Thoracic aorta (tissue), 2 donors: Measurements from ENCODE around the gene KRT6B. TPM values are rescaled to one million over a fixed set of nuclear protein-coding genes. Genes with fewer than 3 reads are reported as not detected.
"Not testable (repeated sequence)": the region's sequence is repeated elsewhere in the genome, so short reads cannot be mapped to it uniquely, and the experiment has no call there.

Experiments used
- ATAC-seq: fragments of 150-250 bp; one replicate; pipeline ENCODE4 v1.8.0; 2017; ENCODE audit warnings: low read depth; ENCODE audit not compliant: insufficient number of reproducible peaks, low FRiP score
- DNase-seq: peaks from one replicate; pipeline ENCODE4 v3.0.0-alpha.2; 2020; ENCODE audit warnings: low spot score
- H3K27ac ChIP-seq, 2 donors: fragments of 200-600 bp; sonication (generic); 1 replicate in 1 of 2; 2 replicates in 1 of 2; pipeline ENCODE4 v1.5.1; 2016; ENCODE audit warnings: mild to moderate bottlenecking in 2 of 2, moderate library complexity in 2 of 2
- H3K27me3 ChIP-seq: fragments of 200-600 bp; sonication (generic); replicated peaks from 2 replicates; pipeline ENCODE4 v1.6.0; 2016; ENCODE audit warnings: mild to moderate bottlenecking; ENCODE audit not compliant: insufficient read depth
- H3K36me3 ChIP-seq: fragments of 200-600 bp; sonication (generic); one replicate; pipeline ENCODE4 v1.5.1; 2016
- H3K4me1 ChIP-seq, 2 donors: fragments of 200-600 bp; sonication (generic); 1 replicate in 1 of 2; 2 replicates in 1 of 2; pipeline versions ENCODE4 v1.5.1 to v1.6.0; 2016; ENCODE audit warnings: low read depth in 2 of 2, mild to moderate bottlenecking in 1 of 2; ENCODE audit not compliant: control insufficient read depth in 1 of 2
- H3K4me3 ChIP-seq: fragments of 200-600 bp; sonication (generic); 2 replicates; pipeline ENCODE4 v1.5.1; 2016; ENCODE audit warnings: mild to moderate bottlenecking
- H3K9me3 ChIP-seq: fragments of 200-600 bp; sonication (generic); 2 replicates; pipeline ENCODE4 v1.5.1; 2016
- CTCF ChIP-seq: fragments of 200-600 bp; sonication (generic); IDR thresholded peaks from one replicate; pipeline ENCODE4 v1.5.1; 2019; ENCODE audit warnings: antibody characterized with exemption
- total RNA-seq, 2 donors: library from RNA; depleted of rRNA; stranded (reverse); fragments of >200 nt; gene quantifications; one replicate each; pipeline versions ENCODE4 v1.1.0 to v1.2.3, GENCODE V29; 2016

Gene KRT6B
- total RNA-seq, 2 donors from 2014 or later, result 0.41 TPM; not detected in 1

- ATAC-seq, result no peak
- Histone ChIP-seq H3K27me3 (no peaks in the 10 kb centered on the region), H3K9me3 (no peaks in the 10 kb centered on the region), H3K27ac (no peak overlapping the region), H3K36me3 (no peaks in the 10 kb centered on the region), H3K4me1 (no peaks in the 10 kb centered on the region), H3K4me3 (no peak overlapping the region)
- TF ChIP-seq CTCF, result no peak
- DNase-seq, result no peak
These were observed 40.1 kb downstream of the KRT6B start for GRCh38 chr12:52411815-52412214.

- H3K27me3 ChIP-seq, H3K4me3 ChIP-seq, DNase-seq, H3K9me3 ChIP-seq, H3K27ac ChIP-seq, ATAC-seq, H3K36me3 ChIP-seq, H3K4me1 ChIP-seq: not testable (repeated sequence)
These were observed 41.2 kb downstream of the KRT6B start for GRCh38 chr12:52410589-52411248.

- Histone ChIP-seq H3K4me3 (no peak overlapping the region), H3K27ac (no peak overlapping the region), H3K4me1 (no peaks in the 10 kb centered on the region), H3K27me3 (no peaks in the 10 kb centered on the region), H3K9me3 (no peaks in the 10 kb centered on the region), H3K36me3 (no peaks in the 10 kb centered on the region)
- DNase-seq (no peak), ATAC-seq (no peak)
- TF ChIP-seq CTCF, result no peak
These were observed 44.0 kb downstream of the KRT6B start for GRCh38 chr12:52407918-52408317.

GRCh38 chr12:52405922-52406385 lies 46.0 kb downstream of the KRT6B start, which contains the start of gene KRT82:
TSS of gene KRT82 (minus strand) at chr12:52406335. CDS start at chr12:52406277, 58 bp downstream.
- no peak for TF ChIP-seq CTCF
- no peaks in the 10 kb centered on the region for H3K9me3 ChIP-seq
- H3K27ac ChIP-seq, result no peak within 1 kb of the TSS
- no peaks in the 10 kb centered on the region for H3K4me1 ChIP-seq
- ATAC-seq, result no peak
- no peaks in the 10 kb centered on the region for H3K36me3 ChIP-seq
- no peak within 1 kb of the TSS for H3K4me3 ChIP-seq
- no peak for DNase-seq
- no peaks in the 10 kb centered on the region for H3K27me3 ChIP-seq

GRCh38 chr12:52404951-52405350 lies 47.0 kb downstream of the KRT6B start:
- Histone ChIP-seq H3K4me1 (no peaks in the 10 kb centered on the region), H3K27ac (no peak overlapping the region), H3K4me3 (no peak overlapping the region), H3K36me3 (no peaks in the 10 kb centered on the region), H3K9me3 (no peaks in the 10 kb centered on the region), H3K27me3 (no peaks in the 10 kb centered on the region)
- no peak for TF ChIP-seq CTCF
- no peak for DNase-seq
- ATAC-seq, result no peak

- H3K36me3 ChIP-seq, result no peaks in the 10 kb centered on the region
- DNase-seq (no peak), ATAC-seq (no peak)
- H3K27ac ChIP-seq, result no peak overlapping the region
- H3K4me1 ChIP-seq, result no peaks in the 10 kb centered on the region
- no peaks in the 10 kb centered on the region for H3K27me3 ChIP-seq
- no peak overlapping the region for H3K4me3 ChIP-seq
- TF ChIP-seq CTCF, result no peak
- no peaks in the 10 kb centered on the region for H3K9me3 ChIP-seq
These were observed 48.4 kb downstream of the KRT6B start for GRCh38 chr12:52403561-52403960.
